ENCODE data around the gene MYH3. TPM values are rescaled to one million over a fixed set of nuclear protein-coding genes. Genes with fewer than 3 reads are reported as not detected.

Gene MYH3
- total and polyA plus RNA-seq, 2 experiments from 2014 or later = 0.93 to 3.5 TPM

GRCh38 chr17:10606110-10606509, 51.0 kb downstream of the MYH3 start:
- no peaks in the 10 kb centered on the region for H3K9me3 ChIP-seq (ENCODE audit: low read depth)
- TF ChIP-seq EZH2phosphoT487 (IDR thresholded peaks at IDR 0.05; ENCODE audit: low read depth, severe bottlenecking, unreplicated experiment) (no peak), CTCF (IDR thresholded peaks at IDR 0.05; ENCODE audit: poor library complexity) (no peak), EZH2 (IDR thresholded peaks at IDR 0.05; ENCODE audit: borderline replicate concordance) (no peak)
- no peak overlapping the region for H3K27ac ChIP-seq
- no peaks in the 10 kb centered on the region for H3K36me3 ChIP-seq (replicated peaks; ENCODE audit: insufficient read depth, low read depth)
- no peaks in the 10 kb centered on the region for H4K20me1 ChIP-seq (ENCODE audit: insufficient read depth, poor library complexity, severe bottlenecking)
- H3K4me3 ChIP-seq = no peak overlapping the region
- no peak for DNase-seq (ENCODE audit: low spot score)
- H3K79me2 ChIP-seq = no peaks in the 10 kb centered on the region
- H3K9me2 ChIP-seq (replicated peaks; ENCODE audit: insufficient read depth) = no peaks in the 10 kb centered on the region
- no peak overlapping the region for H2AFZ ChIP-seq
- 90% methylated on average over 3 of the region's 3 CpGs for WGBS (ENCODE audit: low lambda C conversion rate, missing lambda C conversion rate)
- H3K4me1 ChIP-seq (ENCODE audit: insufficient read depth) = no peaks in the 10 kb centered on the region
- no peak overlapping the region for H3K4me2 ChIP-seq
- H3K27me3 ChIP-seq = peaks cover 6% of the 10 kb centered on the region

- no peak overlapping the region for H3K4me2 ChIP-seq
- H2AFZ ChIP-seq = no peak overlapping the region
- H3K79me2 ChIP-seq = no peaks in the 10 kb centered on the region
- no peak for DNase-seq (ENCODE audit: low spot score)
- TF ChIP-seq CTCF (IDR thresholded peaks at IDR 0.05; ENCODE audit: poor library complexity) = no peak
- no peak for TF ChIP-seq EZH2phosphoT487 (IDR thresholded peaks at IDR 0.05; ENCODE audit: low read depth, severe bottlenecking, unreplicated experiment)
- TF ChIP-seq EZH2 (IDR thresholded peaks at IDR 0.05; ENCODE audit: borderline replicate concordance) = no peak
- H4K20me1 ChIP-seq (ENCODE audit: insufficient read depth, poor library complexity, severe bottlenecking) = no peaks in the 10 kb centered on the region
- 70% methylated on average over 5 of the region's 5 CpGs for WGBS (ENCODE audit: low lambda C conversion rate, missing lambda C conversion rate)
- no peak overlapping the region for H3K27ac ChIP-seq
- no peaks in the 10 kb centered on the region for H3K9me3 ChIP-seq (ENCODE audit: low read depth)
- no peak overlapping the region for H3K4me3 ChIP-seq
- peaks cover 6% of the 10 kb centered on the region for H3K27me3 ChIP-seq
- H3K9me2 ChIP-seq (replicated peaks; ENCODE audit: insufficient read depth) = no peaks in the 10 kb centered on the region
- H3K4me1 ChIP-seq (ENCODE audit: insufficient read depth) = no peaks in the 10 kb centered on the region
- no peaks in the 10 kb centered on the region for H3K36me3 ChIP-seq (replicated peaks; ENCODE audit: insufficient read depth, low read depth)
Observed at GRCh38 chr17:10605221-10605783, 51.8 kb downstream of the MYH3 start.

- Histone ChIP-seq H3K9me2 (replicated peaks; ENCODE audit: insufficient read depth) (no peaks in the 10 kb centered on the region), H3K79me2 (no peaks in the 10 kb centered on the region), H4K20me1 (ENCODE audit: insufficient read depth, poor library complexity, severe bottlenecking) (no peaks in the 10 kb centered on the region), H3K9me3 (ENCODE audit: low read depth) (no peaks in the 10 kb centered on the region), H3K27ac (no peak overlapping the region), H3K4me1 (ENCODE audit: insufficient read depth) (no peaks in the 10 kb centered on the region), H3K36me3 (replicated peaks; ENCODE audit: insufficient read depth, low read depth) (no peaks in the 10 kb centered on the region), H2AFZ (no peak overlapping the region), H3K27me3 (peaks cover 6% of the 10 kb centered on the region), H3K4me3 (no peak overlapping the region), H3K4me2 (no peak overlapping the region)
- WGBS (ENCODE audit: low lambda C conversion rate, missing lambda C conversion rate) = 88% methylated on average over 8 of the region's 8 CpGs
- TF ChIP-seq EZH2phosphoT487 (IDR thresholded peaks at IDR 0.05; ENCODE audit: low read depth, severe bottlenecking, unreplicated experiment) (no peak), CTCF (IDR thresholded peaks at IDR 0.05; ENCODE audit: poor library complexity) (no peak), EZH2 (IDR thresholded peaks at IDR 0.05; ENCODE audit: borderline replicate concordance) (no peak)
- no peak for DNase-seq (ENCODE audit: low spot score)
Observed at GRCh38 chr17:10604521-10604920, 52.6 kb downstream of the MYH3 start.

All from hepatocyte (in vitro differentiated cells).